Testis (tissue), 2 donors: ENCODE measurements around the gene NXPE2.

Source experiments
- POLR2A ChIP-seq: fragments of 450-650 bp; IDR thresholded peaks from one replicate; pipeline ENCODE4 v1.6.1; 2017; ENCODE audit warnings: antibody characterized with exemption, mild to moderate bottlenecking, moderate library complexity
- TF ChIP-seq, protein P1 (sequence below), 3 experiments: fragments of 450-650 bp in 2 of 3; fragments of 200-600 bp in 1 of 3; sonication (generic) in 1 of 3; IDR thresholded peaks; one replicate each; pipeline ENCODE4 v1.5.1; 2016 to 2019; ENCODE audit warnings: antibody characterized with exemption in 3 of 3, mild to moderate bottlenecking in 2 of 3, moderate library complexity in 1 of 3

DNA sequence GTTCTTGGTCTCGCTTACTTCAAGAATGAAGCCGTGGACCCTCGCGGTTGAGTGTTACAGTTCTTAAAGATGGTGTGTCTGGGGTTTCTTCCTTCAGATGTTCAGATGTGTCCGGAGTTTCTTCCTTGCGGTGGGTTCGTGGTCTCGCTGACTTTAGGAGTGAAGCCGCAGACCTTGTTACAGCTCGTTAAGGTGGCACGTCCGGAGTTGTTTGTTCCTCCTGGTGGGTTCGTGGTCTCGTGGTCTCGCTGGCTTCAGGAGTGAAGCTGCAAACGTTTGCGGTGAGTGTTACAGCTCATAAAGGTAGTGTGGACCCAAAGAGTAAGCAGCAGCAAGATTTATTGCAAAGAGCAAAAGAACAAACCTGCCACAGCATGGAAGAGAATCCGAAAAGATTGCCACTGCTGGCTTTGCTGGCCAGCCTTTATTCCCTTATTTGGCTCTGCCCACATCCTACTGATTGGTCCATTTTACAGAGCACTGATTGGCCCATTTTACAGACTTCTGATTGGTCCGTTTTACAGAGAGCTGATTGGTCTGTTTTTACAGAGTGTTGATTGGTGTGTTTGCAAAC is 27.1 kb upstream of the NXPE2 start:
- TF ChIP-seq, protein P1, sequence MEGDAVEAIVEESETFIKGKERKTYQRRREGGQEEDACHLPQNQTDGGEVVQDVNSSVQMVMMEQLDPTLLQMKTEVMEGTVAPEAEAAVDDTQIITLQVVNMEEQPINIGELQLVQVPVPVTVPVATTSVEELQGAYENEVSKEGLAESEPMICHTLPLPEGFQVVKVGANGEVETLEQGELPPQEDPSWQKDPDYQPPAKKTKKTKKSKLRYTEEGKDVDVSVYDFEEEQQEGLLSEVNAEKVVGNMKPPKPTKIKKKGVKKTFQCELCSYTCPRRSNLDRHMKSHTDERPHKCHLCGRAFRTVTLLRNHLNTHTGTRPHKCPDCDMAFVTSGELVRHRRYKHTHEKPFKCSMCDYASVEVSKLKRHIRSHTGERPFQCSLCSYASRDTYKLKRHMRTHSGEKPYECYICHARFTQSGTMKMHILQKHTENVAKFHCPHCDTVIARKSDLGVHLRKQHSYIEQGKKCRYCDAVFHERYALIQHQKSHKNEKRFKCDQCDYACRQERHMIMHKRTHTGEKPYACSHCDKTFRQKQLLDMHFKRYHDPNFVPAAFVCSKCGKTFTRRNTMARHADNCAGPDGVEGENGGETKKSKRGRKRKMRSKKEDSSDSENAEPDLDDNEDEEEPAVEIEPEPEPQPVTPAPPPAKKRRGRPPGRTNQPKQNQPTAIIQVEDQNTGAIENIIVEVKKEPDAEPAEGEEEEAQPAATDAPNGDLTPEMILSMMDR (IDR thresholded peaks at IDR 0.05) = no peak
- TF ChIP-seq POLR2A = no peak
